Breast epithelium (tissue), 4 donors: ENCODE results near the gene SRMS. TPM values are rescaled to one million over a fixed set of nuclear protein-coding genes. Genes with fewer than 3 reads are reported as not detected.

Experiments
- DNase-seq, 2 donors: peaks; one replicate each; pipeline ENCODE4 v3.0.0-alpha.2; 2019; ENCODE audit warnings: low spot score in 2 of 2
- H3K27ac ChIP-seq, 2 donors: fragments of 200-600 bp; sonication (generic) in 1 of 2; one replicate each; pipeline ENCODE4 v1.5.1; 2016 to 2019; ENCODE audit warnings: mild to moderate bottlenecking in 1 of 2
- H3K27me3 ChIP-seq, 2 donors: fragments of 200-600 bp; sonication (generic) in 1 of 2; one replicate each; pipeline versions ENCODE4 v1.5.1 to v1.6.0; 2017 to 2019; ENCODE audit warnings: control low read depth in 1 of 2, mild to moderate bottlenecking in 1 of 2
- H3K36me3 ChIP-seq: fragments of 200-600 bp; one replicate; pipeline ENCODE4 v1.5.1; 2019
- H3K4me1 ChIP-seq, 2 donors: fragments of 200-600 bp; sonication (generic); one replicate each; pipeline ENCODE4 v1.5.1; 2016 to 2019; ENCODE audit warnings: control low read depth in 1 of 2
- H3K4me3 ChIP-seq, 3 donors: fragments of 200-600 bp; sonication (generic); 1 replicate in 2 of 3; 2 replicates in 1 of 3; pipeline ENCODE4 v1.5.1; 2016 to 2019; ENCODE audit warnings: mild to moderate bottlenecking in 3 of 3, moderate library complexity in 2 of 3
- H3K9me3 ChIP-seq, 2 donors: fragments of 200-600 bp; sonication (generic) in 1 of 2; one replicate each; pipeline ENCODE4 v1.5.1; 2016 to 2019; ENCODE audit warnings: control low read depth in 1 of 2
- POLR2A ChIP-seq: fragments of 450-650 bp; IDR thresholded peaks from one replicate; pipeline ENCODE4 v1.6.1; 2016; ENCODE audit warnings: antibody characterized with exemption, mild to moderate bottlenecking, moderate library complexity
- POLR2AphosphoS5 ChIP-seq, 3 donors: sonication (generic); formaldehyde crosslinking; IDR thresholded peaks; one replicate each; pipeline ENCODE4 v1.6.1; 2017; ENCODE audit warnings: antibody characterized with exemption in 3 of 3
- intact Hi-C: fragments of 100-400 bp; cut with DNase I; formaldehyde crosslinking; loops from one replicate; pipeline ENCODE4 v1.15.1; 2023; ENCODE audit warnings: low total_unique reads
- total RNA-seq, 3 donors: library from RNA; depleted of rRNA; stranded (reverse); fragments of >200 nt; gene quantifications; one replicate each; pipeline ENCODE4 v1.1.0, GENCODE V29; 2016
- TF ChIP-seq, protein P1 (sequence below), 3 donors: fragments of 450-650 bp; IDR thresholded peaks; one replicate each; pipeline ENCODE4 v1.5.1; 2016 to 2017; ENCODE audit warnings: antibody characterized with exemption in 3 of 3, mild to moderate bottlenecking in 3 of 3, moderate library complexity in 3 of 3

SRMS gene
- total RNA-seq, 3 donors from 2014 or later = 0.59 to 0.66 TPM; not detected in 1

DNA sequence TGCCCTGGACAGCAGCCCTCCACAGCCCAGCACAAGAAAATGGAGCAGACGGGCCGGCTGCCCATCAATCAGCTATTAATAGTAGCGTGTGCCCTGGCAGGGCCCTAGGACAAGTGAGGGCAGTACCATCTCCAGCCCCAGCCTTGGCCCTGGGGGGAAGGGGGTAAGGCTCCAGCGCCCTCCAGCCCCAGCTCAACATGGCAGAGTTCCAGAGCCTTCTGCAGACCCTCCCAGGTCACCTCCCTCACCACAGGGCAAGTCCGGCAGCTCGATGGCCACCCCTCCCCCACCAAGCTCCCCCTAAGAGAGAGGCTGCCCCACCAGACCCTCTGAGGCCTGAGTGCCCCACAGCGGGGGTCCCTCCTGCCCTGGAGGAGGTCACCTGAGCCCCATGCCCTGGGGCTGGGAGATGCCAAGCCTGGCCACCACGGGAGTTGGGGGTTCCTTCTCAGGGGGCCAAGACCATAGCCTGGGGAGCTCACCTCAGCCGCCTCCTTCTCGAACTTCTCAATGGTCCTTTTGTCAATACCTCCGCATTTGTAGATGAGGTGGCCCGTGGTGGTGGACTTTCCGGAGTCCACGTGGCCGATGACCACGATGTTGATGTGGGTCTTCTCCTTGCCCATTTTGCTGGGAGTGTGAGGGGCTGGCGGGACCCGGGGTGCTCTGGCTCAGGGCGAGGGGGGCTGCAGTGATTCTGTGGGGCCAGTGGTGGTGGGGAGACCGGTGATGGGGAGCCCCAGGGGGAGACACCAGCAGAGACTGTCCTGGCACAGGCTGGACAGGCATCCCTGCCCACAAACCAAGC is 50.2 kb downstream of the SRMS start:
- Histone ChIP-seq H3K27me3 (peaks cover 7 to 64% of the 10 kb centered on the region in 2 donors), H3K4me1 (peaks cover 0 to 10% of the 10 kb centered on the region in 2 donors), H3K27ac (no peak overlapping the region), H3K4me3 (peak overlapping the region in 1 of 3 donors; percentile 73), H3K36me3 (no peaks in the 10 kb centered on the region), H3K9me3 (no peaks in the 10 kb centered on the region)
- no peak for TF ChIP-seq POLR2AphosphoS5 (IDR thresholded peaks at IDR 0.05)
- TF ChIP-seq POLR2A = no peak
- TF ChIP-seq, protein P1, sequence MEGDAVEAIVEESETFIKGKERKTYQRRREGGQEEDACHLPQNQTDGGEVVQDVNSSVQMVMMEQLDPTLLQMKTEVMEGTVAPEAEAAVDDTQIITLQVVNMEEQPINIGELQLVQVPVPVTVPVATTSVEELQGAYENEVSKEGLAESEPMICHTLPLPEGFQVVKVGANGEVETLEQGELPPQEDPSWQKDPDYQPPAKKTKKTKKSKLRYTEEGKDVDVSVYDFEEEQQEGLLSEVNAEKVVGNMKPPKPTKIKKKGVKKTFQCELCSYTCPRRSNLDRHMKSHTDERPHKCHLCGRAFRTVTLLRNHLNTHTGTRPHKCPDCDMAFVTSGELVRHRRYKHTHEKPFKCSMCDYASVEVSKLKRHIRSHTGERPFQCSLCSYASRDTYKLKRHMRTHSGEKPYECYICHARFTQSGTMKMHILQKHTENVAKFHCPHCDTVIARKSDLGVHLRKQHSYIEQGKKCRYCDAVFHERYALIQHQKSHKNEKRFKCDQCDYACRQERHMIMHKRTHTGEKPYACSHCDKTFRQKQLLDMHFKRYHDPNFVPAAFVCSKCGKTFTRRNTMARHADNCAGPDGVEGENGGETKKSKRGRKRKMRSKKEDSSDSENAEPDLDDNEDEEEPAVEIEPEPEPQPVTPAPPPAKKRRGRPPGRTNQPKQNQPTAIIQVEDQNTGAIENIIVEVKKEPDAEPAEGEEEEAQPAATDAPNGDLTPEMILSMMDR (IDR thresholded peaks at IDR 0.05) = no peak
- DNase-seq = no peak
- intact Hi-C loops = no loop called here

DNA sequence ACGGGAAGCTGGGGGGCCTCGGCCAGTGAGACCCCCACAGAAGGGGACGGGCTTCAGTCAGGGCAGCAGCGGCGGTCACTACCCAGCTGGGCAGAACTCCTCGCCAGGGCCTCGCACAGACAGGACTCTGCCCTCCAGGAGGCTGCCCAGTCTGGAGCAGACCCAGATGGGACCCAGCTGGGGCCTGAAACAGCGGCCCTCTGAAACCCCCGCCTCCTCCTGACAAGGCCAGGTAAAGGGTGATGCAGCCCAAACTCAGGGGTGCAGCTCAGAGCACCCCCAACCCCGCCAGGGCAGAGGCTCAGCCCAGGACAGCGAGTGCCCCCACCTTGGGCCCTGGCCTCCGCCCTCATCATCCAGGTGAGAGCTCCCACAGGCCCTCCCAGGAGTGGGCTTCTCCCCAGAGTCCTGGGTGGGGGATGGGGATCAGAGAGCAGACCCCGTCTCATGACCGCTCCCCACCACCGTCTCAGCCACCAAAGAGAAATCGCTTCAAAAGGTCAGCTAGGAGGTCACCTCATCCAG is 50.9 kb downstream of the SRMS start:
- TF ChIP-seq POLR2A (no peak), POLR2AphosphoS5 (IDR thresholded peaks at IDR 0.05) (no peak)
- TF ChIP-seq, protein P1 (IDR thresholded peaks at IDR 0.05) = no peak
- H3K27me3 ChIP-seq = peaks cover 7 to 58% of the 10 kb centered on the region in 2 donors
- no peak overlapping the region for H3K27ac ChIP-seq
- no peaks in the 10 kb centered on the region for H3K36me3 ChIP-seq
- no peak for DNase-seq
- no peaks in the 10 kb centered on the region for H3K9me3 ChIP-seq
- intact Hi-C loops = no loop called here
- H3K4me1 ChIP-seq = peaks cover 0 to 10% of the 10 kb centered on the region in 2 donors
- H3K4me3 ChIP-seq = peak overlapping the region; percentile 16 to 60 (median 39)

DNA sequence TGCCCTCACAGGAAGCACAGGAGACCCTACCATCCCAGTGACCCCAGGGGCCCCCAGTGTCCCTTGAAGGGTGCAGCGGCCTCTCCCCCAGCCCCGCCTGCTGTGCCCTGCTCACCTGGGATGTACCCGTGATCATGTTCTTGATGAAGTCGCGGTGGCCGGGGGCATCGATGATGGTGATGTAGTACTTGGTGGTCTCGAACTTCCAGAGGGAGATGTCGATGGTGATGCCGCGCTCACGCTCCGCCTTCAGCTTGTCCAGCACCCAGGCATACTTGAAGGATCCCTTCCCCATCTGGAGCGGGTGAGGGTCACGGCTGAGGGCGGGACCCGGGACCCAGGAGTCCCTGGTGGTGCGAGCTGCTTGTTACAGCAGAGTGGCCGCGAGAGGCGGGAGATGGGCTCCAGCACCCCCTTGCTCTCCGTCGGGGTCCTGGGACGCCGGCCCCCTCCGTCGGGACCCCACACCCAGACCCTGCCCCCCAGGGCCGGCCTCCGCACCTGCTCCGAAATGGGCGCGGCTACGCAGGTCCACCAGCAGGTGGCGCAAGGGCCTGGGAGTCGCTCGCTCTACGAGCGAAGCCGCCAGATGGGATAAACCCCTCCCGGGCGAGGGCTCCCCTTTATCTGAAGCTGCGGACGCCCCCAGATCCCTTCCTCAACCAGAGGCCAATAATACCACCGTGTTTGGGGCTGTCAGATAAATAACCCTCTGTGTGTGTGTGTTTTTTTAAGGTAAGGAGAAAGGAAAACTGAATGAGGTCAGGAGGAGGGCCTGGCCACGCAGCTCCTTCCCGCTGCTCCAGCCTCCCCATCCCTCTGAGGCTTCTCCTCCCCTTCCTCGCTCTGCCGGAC is 51.6 kb downstream of the SRMS start:
- H3K4me3 ChIP-seq = peak overlapping the region; percentile 16 to 60 (median 39)
- intact Hi-C loops = no loop called here
- TF ChIP-seq, protein P1 (IDR thresholded peaks at IDR 0.05) = peak; percentile 80 to 91 (median 83)
- no peak for TF ChIP-seq POLR2AphosphoS5 (IDR thresholded peaks at IDR 0.05)

DNA sequence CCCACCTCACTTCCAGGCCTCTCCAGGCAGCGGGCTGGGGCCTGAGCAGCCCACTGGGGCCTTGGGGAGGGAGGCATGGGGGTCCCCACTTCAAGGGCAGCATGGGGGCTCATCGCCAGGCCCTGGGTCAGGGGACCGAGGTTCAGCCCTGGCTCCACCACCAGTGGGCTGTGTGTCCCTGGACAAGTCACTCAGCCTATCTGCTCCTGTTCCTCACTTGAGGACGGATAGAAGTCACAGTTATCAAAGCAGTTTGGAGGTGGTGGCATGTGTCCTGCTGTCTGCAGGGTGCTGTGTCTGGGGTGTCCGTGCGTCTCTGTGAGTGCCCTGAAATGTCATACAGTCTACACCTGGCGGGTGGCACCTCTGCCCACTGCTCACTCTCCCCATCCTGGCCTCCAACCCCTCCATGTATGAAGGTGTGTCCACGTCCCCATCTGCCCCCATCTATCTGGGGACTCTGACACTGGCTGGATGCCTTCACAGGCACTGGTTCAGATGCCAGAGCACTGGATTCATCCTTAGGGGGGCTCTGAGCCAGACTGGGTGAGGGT is 52.3 kb downstream of the SRMS start:
- Histone ChIP-seq H3K4me1 (peaks cover 0 to 10% of the 10 kb centered on the region in 2 donors), H3K27ac (no peak overlapping the region), H3K36me3 (no peaks in the 10 kb centered on the region), H3K4me3 (no peak overlapping the region), H3K27me3 (peaks cover 7 to 58% of the 10 kb centered on the region in 2 donors), H3K9me3 (no peaks in the 10 kb centered on the region)
- no peak for DNase-seq
- intact Hi-C loops = no loop called here
- TF ChIP-seq POLR2AphosphoS5 (IDR thresholded peaks at IDR 0.05) = no peak
- TF ChIP-seq, protein P1 (IDR thresholded peaks at IDR 0.05) = no peak
- no peak for TF ChIP-seq POLR2A

More for the DNA sequence above, 51.6 kb downstream of the SRMS start:
- no peak for DNase-seq
- peaks cover 7 to 58% of the 10 kb centered on the region in 2 donors for H3K27me3 ChIP-seq
- peaks cover 0 to 10% of the 10 kb centered on the region in 2 donors for H3K4me1 ChIP-seq
- no peaks in the 10 kb centered on the region for H3K9me3 ChIP-seq
- H3K36me3 ChIP-seq = no peaks in the 10 kb centered on the region
- no peak overlapping the region for H3K27ac ChIP-seq
